ENCODE measurements around the gene MAGI1. TPM values are rescaled to one million over a fixed set of nuclear protein-coding genes. Genes with fewer than 3 reads are reported as not detected.

MAGI1 gene
- total RNA-seq, 4 donors from 2014 or later = 7.6 to 42.9 (median 37.0) TPM

- H3K36me3 ChIP-seq = no peaks in the 10 kb centered on the region
- TF ChIP-seq POLR2A (IDR thresholded peaks at IDR 0.05) (no peak), CTCF (IDR thresholded peaks at IDR 0.05) (no peak)
- no peaks in the 10 kb centered on the region for H3K9me3 ChIP-seq
- H3K27ac ChIP-seq = no peak overlapping the region
- no peak for DNase-seq
- no peaks in the 10 kb centered on the region for H3K27me3 ChIP-seq
- H3K4me3 ChIP-seq = no peak overlapping the region
- intact Hi-C loops (cut with DNase I; ENCODE audit: low total_unique reads) = no loop called here
- no peaks in the 10 kb centered on the region for H3K4me1 ChIP-seq
Measured at GRCh38 chr3:65344444-65344843, 694.3 kb downstream of the MAGI1 start.

GRCh38 chr3:65343736-65344135, 695.0 kb downstream of the MAGI1 start:
- Histone ChIP-seq H3K4me3 (no peak overlapping the region), H3K27ac (no peak overlapping the region), H3K9me3 (no peaks in the 10 kb centered on the region), H3K36me3 (no peaks in the 10 kb centered on the region), H3K4me1 (no peaks in the 10 kb centered on the region), H3K27me3 (no peaks in the 10 kb centered on the region)
- no peak for DNase-seq
- intact Hi-C loops (cut with DNase I; ENCODE audit: low total_unique reads) = no loop called here
- TF ChIP-seq CTCF (IDR thresholded peaks at IDR 0.05) = no peak
- no peak for TF ChIP-seq POLR2A (IDR thresholded peaks at IDR 0.05)

- Histone ChIP-seq H3K9me3 (no peaks in the 10 kb centered on the region), H3K27ac (no peak overlapping the region), H3K4me3 (no peak overlapping the region), H3K27me3 (no peaks in the 10 kb centered on the region), H3K4me1 (no peaks in the 10 kb centered on the region), H3K36me3 (no peaks in the 10 kb centered on the region)
- TF ChIP-seq CTCF (IDR thresholded peaks at IDR 0.05) (no peak), POLR2A (IDR thresholded peaks at IDR 0.05) (no peak)
- intact Hi-C loops (cut with DNase I; ENCODE audit: low total_unique reads) = no loop called here
- DNase-seq = no peak
Measured at GRCh38 chr3:65343026-65343425, 695.7 kb downstream of the MAGI1 start.

- TF ChIP-seq POLR2A (IDR thresholded peaks at IDR 0.05) (no peak), CTCF (IDR thresholded peaks at IDR 0.05) (no peak)
- Histone ChIP-seq H3K27ac (no peak overlapping the region), H3K27me3 (no peaks in the 10 kb centered on the region), H3K4me1 (no peaks in the 10 kb centered on the region), H3K9me3 (no peaks in the 10 kb centered on the region), H3K36me3 (no peaks in the 10 kb centered on the region), H3K4me3 (no peak overlapping the region)
- intact Hi-C loops (cut with DNase I; ENCODE audit: low total_unique reads) = no loop called here
- DNase-seq = no peak
Measured at GRCh38 chr3:65342084-65342683, 696.5 kb downstream of the MAGI1 start.

- no peaks in the 10 kb centered on the region for H3K9me3 ChIP-seq
- no peaks in the 10 kb centered on the region for H3K36me3 ChIP-seq
- TF ChIP-seq CTCF (IDR thresholded peaks at IDR 0.05) = no peak
- no peak for TF ChIP-seq POLR2A (IDR thresholded peaks at IDR 0.05)
- no peak overlapping the region for H3K4me3 ChIP-seq
- DNase-seq = no peak
- intact Hi-C loops (cut with DNase I; ENCODE audit: low total_unique reads) = no loop called here
- H3K27ac ChIP-seq = no peak overlapping the region
- no peaks in the 10 kb centered on the region for H3K4me1 ChIP-seq
- H3K27me3 ChIP-seq = no peaks in the 10 kb centered on the region
Measured at GRCh38 chr3:65339192-65339740, 699.5 kb downstream of the MAGI1 start.

Measured in uterus (tissue), 4 donors.